K562 (cell line): ENCODE data around the gene RGPD4. TPM values are rescaled to one million over a fixed set of nuclear protein-coding genes. Genes with fewer than 3 reads are reported as not detected.

Experiments
- ATAC-seq: fragments of 200-7000 bp; cut with Tn5 transposase; 3 replicates; pipeline ENCODE4 v1.9.1; 2020; ENCODE audit warnings: moderate library complexity
- BruUV-seq: library from RNA; stranded (reverse); fragments of 400-500 nt; replicated peaks from 2 replicates; lab custom pipeline; 2021; lab: Mats Ljungman, UMichigan
- CTCF ChIA-PET: fragments of 300-600 bp; formaldehyde crosslinking; extraction: SDS; loops from one replicate; lab custom pipeline; 2021; ENCODE audit warnings: low intra/inter-chr PET ratio; lab: Yijun Ruan, JAX
- POLR2A ChIA-PET: fragments of 300-600, 350-650 bp; sonication (Branson Sonifier 250); formaldehyde crosslinking; extraction: SDS; loops from one replicate; lab custom pipeline; 2021; ENCODE audit warnings: antibody characterized with exemption, inconsistent platforms; lab: Yijun Ruan, JAX
- DNase-seq, 4 experiments: peaks; one replicate each; pipeline versions ENCODE4 v3.0.0 to v3.0.0-alpha.2; 2011 to 2018; ENCODE audit warnings: low spot score in 3 of 4, mixed read lengths in 3 of 4; ENCODE audit errors: extremely low read depth in 1 of 4
- FAIRE-seq: peaks from 2 replicates; lab custom pipeline; 2011; peaks lifted over from hg19 to GRCh38; lab: Jason Lieb, UNC
- H2AFZ ChIP-seq: 2 replicates; pipeline ENCODE4 v1.6.0; 2011; ENCODE audit warnings: low read depth, low read length, control low read depth, inconsistent platforms
- H3K27ac ChIP-seq: fragments of 200-600 bp; 3 replicates; pipeline ENCODE4 v1.8.0; 2011; ENCODE audit warnings: low read depth, mild to moderate bottlenecking, control low read depth, inconsistent platforms, low read length, moderate library complexity, mixed read lengths; ENCODE audit errors: extremely low read depth
- H3K27me3 ChIP-seq, 2 experiments: fragments of 300-600 bp in 1 of 2; 2 replicates in 1 of 2; 3 replicates in 1 of 2; pipeline versions ENCODE4 v1.6.0 to v1.8.0; 2011; ENCODE audit warnings: inconsistent platforms in 2 of 2, low read length in 2 of 2, mild to moderate bottlenecking in 1 of 2, mixed read lengths in 1 of 2, moderate library complexity in 1 of 2; ENCODE audit not compliant: control insufficient read depth in 2 of 2, insufficient read depth in 2 of 2
- H3K36me3 ChIP-seq: fragments of 300-600 bp; 3 replicates; pipeline ENCODE4 v1.8.0; 2011; ENCODE audit warnings: mild to moderate bottlenecking, low read length, inconsistent platforms; ENCODE audit not compliant: control insufficient read depth, insufficient read depth
- H3K4me1 ChIP-seq, 2 experiments: fragments of 200-600 bp in 1 of 2; replicated peaks in 1 of 2; 2 replicates in 1 of 2; 3 replicates in 1 of 2; pipeline versions ENCODE4 v1.5.1 to v1.8.0; 2011; ENCODE audit warnings: inconsistent platforms in 2 of 2, low read length in 2 of 2, mild to moderate bottlenecking in 1 of 2, mixed read lengths in 1 of 2, moderate library complexity in 1 of 2; ENCODE audit not compliant: control insufficient read depth in 2 of 2, insufficient read depth in 2 of 2
- H3K4me2 ChIP-seq: 2 replicates; pipeline ENCODE4 v1.6.1; 2011; ENCODE audit warnings: low read length, control low read depth, inconsistent platforms, mixed read lengths; ENCODE audit not compliant: insufficient read depth
- H3K4me3 ChIP-seq: fragments of 200-600 bp; sonication (generic), shearing (Covaris generic); 2 replicates; pipeline ENCODE4 v1.5.1; 2016; ENCODE audit warnings: control low read depth, inconsistent platforms
- H3K79me2 ChIP-seq: fragments of 200-600 bp; 3 replicates; pipeline ENCODE4 v1.8.0; 2011; ENCODE audit warnings: low read length, inconsistent platforms; ENCODE audit not compliant: control insufficient read depth, insufficient read depth
- H3K9ac ChIP-seq, 2 experiments: 2 replicates each; pipeline versions ENCODE4 v1.6.0 to v1.6.1; 2011; ENCODE audit warnings: low read depth in 2 of 2, low read length in 2 of 2, control low read depth in 1 of 2, inconsistent platforms in 1 of 2, mild to moderate bottlenecking in 1 of 2, mixed read lengths in 1 of 2; ENCODE audit not compliant: insufficient read depth in 1 of 2
- H3K9me1 ChIP-seq: one replicate; pipeline ENCODE4 v1.6.0; 2011; ENCODE audit warnings: inconsistent platforms, mild to moderate bottlenecking, low read length, moderate library complexity; ENCODE audit not compliant: control insufficient read depth, insufficient read depth
- H3K9me3 ChIP-seq: replicated peaks from 2 replicates; pipeline ENCODE4 v1.5.1; 2011; ENCODE audit warnings: low read depth, low read length, inconsistent platforms; ENCODE audit not compliant: control insufficient read depth, insufficient read depth
- H4K20me1 ChIP-seq: replicated peaks from 2 replicates; pipeline ENCODE4 v1.6.1; 2011; ENCODE audit warnings: low read length, inconsistent platforms, mixed read lengths; ENCODE audit not compliant: control insufficient read depth, insufficient read depth
- CBFA2T3 ChIP-seq: fragments of 450-650 bp; IDR thresholded peaks from 2 replicates; pipeline ENCODE4 v1.6.1; 2017
- FOXK1 ChIP-seq: sonication (generic); formaldehyde crosslinking; IDR thresholded peaks from 2 replicates; pipeline ENCODE4 v1.8.0; 2022; ENCODE audit warnings: missing genetic modification reagents, mild to moderate bottlenecking, borderline replicate concordance
- GATAD2A ChIP-seq: fragments of 450-650 bp; IDR thresholded peaks from 2 replicates; pipeline ENCODE4 v1.6.1; 2017
- JUN ChIP-seq, 2 experiments: sonication (generic) in 1 of 2; formaldehyde crosslinking in 1 of 2; IDR thresholded peaks; 2 replicates each; pipeline versions ENCODE4 v1.6.1 to v1.8.0; 2012 to 2022; ENCODE audit warnings: borderline replicate concordance in 2 of 2, mild to moderate bottlenecking in 2 of 2, improper control_type of control experiment in 1 of 2, low read depth in 1 of 2, low read length in 1 of 2, missing genetic modification reagents in 1 of 2
- KLF6 ChIP-seq: fragments of 250-450 bp; sonication (Bioruptor Pico); IDR thresholded peaks from 2 replicates; pipeline ENCODE4 v1.4.0; 2020; ENCODE audit warnings: mild to moderate bottlenecking, moderate library complexity, borderline replicate concordance
- MAZ ChIP-seq, 2 experiments: fragments of 450-650 bp in 1 of 2; sonication (generic) in 1 of 2; formaldehyde crosslinking; IDR thresholded peaks in 1 of 2; conservative IDR thresholded peaks in 1 of 2; 2 replicates each; pipeline versions ENCODE4 v1.4.0 to v1.5.0; 2020; ENCODE audit warnings: mild to moderate bottlenecking in 1 of 2, missing genetic modification reagents in 1 of 2
- NCOA1 ChIP-seq: fragments of 450-650 bp; IDR thresholded peaks from 2 replicates; pipeline ENCODE4 v1.6.1; 2016; ENCODE audit warnings: low read depth
- NFE2L1 ChIP-seq: fragments of 450-650 bp; IDR thresholded peaks from 2 replicates; pipeline ENCODE4 v1.6.1; 2016; ENCODE audit warnings: missing genetic modification characterization, low read depth, mild to moderate bottlenecking, missing compliant biosample characterization, moderate library complexity, borderline replicate concordance
- SNIP1 ChIP-seq: fragments of 450-650 bp; IDR thresholded peaks from 2 replicates; pipeline ENCODE4 v1.7.1; 2017; ENCODE audit warnings: low read depth, mild to moderate bottlenecking
- ZNF12 ChIP-seq: sonication (generic); formaldehyde crosslinking; IDR thresholded peaks from 2 replicates; pipeline ENCODE4 v1.4.0; 2020; ENCODE audit warnings: mild to moderate bottlenecking, missing genetic modification reagents
- ZNF121 ChIP-seq: sonication (generic); formaldehyde crosslinking; conservative IDR thresholded peaks from 2 replicates; pipeline ENCODE4 v1.8.0; 2022; ENCODE audit warnings: missing genetic modification reagents
- ZNF197 ChIP-seq: fragments of 200-800 bp; sonication (Bioruptor generic); IDR thresholded peaks from 2 replicates; pipeline ENCODE4 v1.6.1; 2016; ENCODE audit warnings: low read depth, missing genetic modification characterization, missing compliant biosample characterization
- ZSCAN32 ChIP-seq: fragments of 450-650 bp; formaldehyde crosslinking; IDR thresholded peaks from 2 replicates; pipeline ENCODE4 v1.4.0; 2020; ENCODE audit warnings: mild to moderate bottlenecking, moderate library complexity
- WGBS: fragments of 100-300 bp; shearing (Covaris generic); methylation state at CpG from one replicate; pipeline ENCODE4 v1.1.6; 2016; ENCODE audit warnings: low coverage, mixed read lengths; ENCODE audit not compliant: insufficient coverage; ENCODE audit errors: missing lambda C conversion rate; 5-methylcytosine and 5-hydroxymethylcytosine counted together
- in situ Hi-C: fragments of 300-500 bp; cut with MboI; formaldehyde crosslinking; loops from 4 replicates; pipeline ENCODE4 v1.15.0; 2018; ENCODE audit warnings: inconsistent platforms, mixed read lengths
- intact Hi-C: fragments of 100-400 bp; cut with micrococcal nuclease; formaldehyde crosslinking; loops from 2 replicates; pipeline ENCODE4 v1.14.2; 2022
- polyA plus RNA-seq, 8 experiments: library from polyadenylated mRNA; depleted of rRNA in 4 of 8; stranded (reverse) in 5 of 8; unstranded in 3 of 8; fragments of >200 nt; fragmentation: Nextera tagmentation in 2 of 8; fragmentation: Illumina TruSeq in 1 of 8; extraction: Ambion mirVana in 2 of 8; extraction: Trizol in 1 of 8; gene quantifications; 2 replicates each; pipeline versions ENCODE4 v1.2.1 to v1.2.3, GENCODE V29; 2011 to 2014; ENCODE audit warnings: inconsistent platforms in 1 of 8, missing spikeins in 1 of 8
- total RNA-seq, 7 experiments: library from RNA; depleted of rRNA in 6 of 7; stranded (reverse); fragments of >200 nt in 6 of 7; fragmentation: Illumina TruSeq in 2 of 7; extraction: Trizol in 2 of 7; gene quantifications; 2 replicates each; pipeline versions ENCODE4 v1.2.1 to v1.2.3, GENCODE V29; 2011 to 2021; ENCODE audit warnings: low replicate concordance in 1 of 7
- TF ChIP-seq, protein P1 (sequence below): fragments of 150-350 bp; conservative IDR thresholded peaks from 2 replicates; pipeline ENCODE4 v1.6.1; 2014; ENCODE audit warnings: low read length
- TF ChIP-seq, protein P2 (sequence below): fragments of 150-350 bp; IDR thresholded peaks from 2 replicates; pipeline ENCODE4 v1.6.1; 2014; ENCODE audit warnings: low read depth, mild to moderate bottlenecking, low read length, borderline replicate concordance
- TF ChIP-seq, protein P3 (sequence below): fragments of 250-450 bp; sonication (Bioruptor Pico); IDR thresholded peaks from 2 replicates; pipeline ENCODE4 v1.6.1; 2021; ENCODE audit warnings: mild to moderate bottlenecking

RGPD4 gene
- total and polyA plus RNA-seq, 9 of the 15 experiments (the other 6 are each of a cell fraction or from before 2014, with no cell fraction given): 0.04 TPM; not detected in 8

DNA sequence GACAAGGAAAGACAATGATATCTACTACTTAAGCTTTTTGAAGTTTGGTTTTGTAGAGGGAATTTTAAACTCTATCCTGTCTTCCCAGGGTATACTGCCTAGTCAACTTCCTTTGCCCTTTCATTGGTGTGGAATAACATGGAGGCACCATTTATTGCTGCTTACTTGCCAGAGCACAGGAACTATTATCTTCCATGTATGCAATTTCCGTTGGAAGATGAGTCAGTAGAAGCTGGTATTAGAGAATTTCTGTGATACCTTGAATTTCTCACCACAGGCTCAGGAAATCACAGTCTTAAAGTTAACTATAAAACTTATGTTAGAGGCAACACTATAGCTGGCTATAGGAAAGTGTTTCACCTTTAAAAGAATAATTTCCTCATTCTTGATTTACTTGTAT lies 40.9 kb upstream of the RGPD4 start (continued):
- TF ChIP-seq, protein P1, sequence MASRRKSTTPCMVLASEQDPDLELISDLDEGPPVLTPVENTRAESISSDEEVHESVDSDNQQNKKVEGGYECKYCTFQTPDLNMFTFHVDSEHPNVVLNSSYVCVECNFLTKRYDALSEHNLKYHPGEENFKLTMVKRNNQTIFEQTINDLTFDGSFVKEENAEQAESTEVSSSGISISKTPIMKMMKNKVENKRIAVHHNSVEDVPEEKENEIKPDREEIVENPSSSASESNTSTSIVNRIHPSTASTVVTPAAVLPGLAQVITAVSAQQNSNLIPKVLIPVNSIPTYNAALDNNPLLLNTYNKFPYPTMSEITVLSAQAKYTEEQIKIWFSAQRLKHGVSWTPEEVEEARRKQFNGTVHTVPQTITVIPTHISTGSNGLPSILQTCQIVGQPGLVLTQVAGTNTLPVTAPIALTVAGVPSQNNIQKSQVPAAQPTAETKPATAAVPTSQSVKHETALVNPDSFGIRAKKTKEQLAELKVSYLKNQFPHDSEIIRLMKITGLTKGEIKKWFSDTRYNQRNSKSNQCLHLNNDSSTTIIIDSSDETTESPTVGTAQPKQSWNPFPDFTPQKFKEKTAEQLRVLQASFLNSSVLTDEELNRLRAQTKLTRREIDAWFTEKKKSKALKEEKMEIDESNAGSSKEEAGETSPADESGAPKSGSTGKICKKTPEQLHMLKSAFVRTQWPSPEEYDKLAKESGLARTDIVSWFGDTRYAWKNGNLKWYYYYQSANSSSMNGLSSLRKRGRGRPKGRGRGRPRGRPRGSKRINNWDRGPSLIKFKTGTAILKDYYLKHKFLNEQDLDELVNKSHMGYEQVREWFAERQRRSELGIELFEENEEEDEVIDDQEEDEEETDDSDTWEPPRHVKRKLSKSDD: no peak
- TF ChIP-seq CBFA2T3: no peak

DNA sequence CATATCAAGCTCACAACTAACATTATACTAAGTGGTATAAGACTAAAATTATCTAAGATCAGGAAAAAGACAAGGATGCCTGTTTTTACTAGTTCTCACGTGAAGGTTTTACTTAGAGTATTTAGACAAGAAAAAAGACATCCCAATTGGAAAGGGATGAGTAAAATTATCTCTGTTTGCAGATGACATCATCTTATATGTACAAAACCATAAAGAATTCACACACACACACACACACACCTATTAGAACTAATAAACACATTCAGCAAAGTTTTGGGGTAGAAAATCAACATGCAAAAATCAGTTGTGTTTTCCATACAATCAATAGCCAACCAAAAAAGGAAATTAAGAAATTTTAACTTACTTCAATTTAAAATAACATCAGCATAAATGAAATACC lies 35.9 kb upstream of the RGPD4 start:
- Histone ChIP-seq H4K20me1 (no peaks in the 10 kb centered on the region), H3K27me3 (no peaks in the 10 kb centered on the region), H3K27ac (no peak overlapping the region), H3K36me3 (no peaks in the 10 kb centered on the region), H3K9me3 (no peaks in the 10 kb centered on the region), H3K9me1 (no peaks in the 10 kb centered on the region), H3K4me3 (no peak overlapping the region), H2AFZ (no peak overlapping the region), H3K4me1 (no peaks in the 10 kb centered on the region), H3K9ac (no peak overlapping the region), H3K4me2 (no peak overlapping the region), H3K79me2 (no peaks in the 10 kb centered on the region)
- ChIA-PET CTCF (no interaction called here), POLR2A (no interaction called here)
- in situ Hi-C loops (no loop called here), intact Hi-C loops (no loop called here)
- FAIRE-seq (no peak), ATAC-seq (no peak), DNase-seq (no peak)
- BruUV-seq: no TSS peak
- WGBS: 0% methylated on average over 1 of the region's 1 CpG
- TF ChIP-seq MAZ (CRISPR knock-in tag; conservative IDR thresholded peaks at IDR 0.05 in 1 of 2, IDR thresholded peaks at IDR 0.05 in 1 of 2) (no peak), ZNF121 (CRISPR knock-in tag) (no peak), ZNF12 (CRISPR knock-in tag) (no peak), SNIP1 (no peak), ZSCAN32 (no peak), ZNF197 (no peak), NFE2L1 (tag) (no peak), FOXK1 (CRISPR knock-in tag) (no peak), NCOA1 (no peak), KLF6 (CRISPR knock-in tag) (no peak), GATAD2A (no peak), JUN (IDR thresholded peaks at IDR 0.05; ENCODE audit: borderline replicate concordance, low read depth, low read length) (no peak), JUN (CRISPR knock-in tag; IDR thresholded peaks at IDR 0.05; ENCODE audit: borderline replicate concordance) (no peak)
- TF ChIP-seq, protein P2, sequence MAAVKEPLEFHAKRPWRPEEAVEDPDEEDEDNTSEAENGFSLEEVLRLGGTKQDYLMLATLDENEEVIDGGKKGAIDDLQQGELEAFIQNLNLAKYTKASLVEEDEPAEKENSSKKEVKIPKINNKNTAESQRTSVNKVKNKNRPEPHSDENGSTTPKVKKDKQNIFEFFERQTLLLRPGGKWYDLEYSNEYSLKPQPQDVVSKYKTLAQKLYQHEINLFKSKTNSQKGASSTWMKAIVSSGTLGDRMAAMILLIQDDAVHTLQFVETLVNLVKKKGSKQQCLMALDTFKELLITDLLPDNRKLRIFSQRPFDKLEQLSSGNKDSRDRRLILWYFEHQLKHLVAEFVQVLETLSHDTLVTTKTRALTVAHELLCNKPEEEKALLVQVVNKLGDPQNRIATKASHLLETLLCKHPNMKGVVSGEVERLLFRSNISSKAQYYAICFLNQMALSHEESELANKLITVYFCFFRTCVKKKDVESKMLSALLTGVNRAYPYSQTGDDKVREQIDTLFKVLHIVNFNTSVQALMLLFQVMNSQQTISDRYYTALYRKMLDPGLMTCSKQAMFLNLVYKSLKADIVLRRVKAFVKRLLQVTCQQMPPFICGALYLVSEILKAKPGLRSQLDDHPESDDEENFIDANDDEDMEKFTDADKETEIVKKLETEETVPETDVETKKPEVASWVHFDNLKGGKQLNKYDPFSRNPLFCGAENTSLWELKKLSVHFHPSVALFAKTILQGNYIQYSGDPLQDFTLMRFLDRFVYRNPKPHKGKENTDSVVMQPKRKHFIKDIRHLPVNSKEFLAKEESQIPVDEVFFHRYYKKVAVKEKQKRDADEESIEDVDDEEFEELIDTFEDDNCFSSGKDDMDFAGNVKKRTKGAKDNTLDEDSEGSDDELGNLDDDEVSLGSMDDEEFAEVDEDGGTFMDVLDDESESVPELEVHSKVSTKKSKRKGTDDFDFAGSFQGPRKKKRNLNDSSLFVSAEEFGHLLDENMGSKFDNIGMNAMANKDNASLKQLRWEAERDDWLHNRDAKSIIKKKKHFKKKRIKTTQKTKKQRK: no peak
- TF ChIP-seq, protein P3, sequence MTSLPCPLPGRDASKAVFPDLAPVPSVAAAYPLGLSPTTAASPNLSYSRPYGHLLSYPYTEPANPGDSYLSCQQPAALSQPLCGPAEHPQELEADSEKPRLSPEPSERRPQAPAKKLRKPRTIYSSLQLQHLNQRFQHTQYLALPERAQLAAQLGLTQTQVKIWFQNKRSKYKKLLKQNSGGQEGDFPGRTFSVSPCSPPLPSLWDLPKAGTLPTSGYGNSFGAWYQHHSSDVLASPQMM (CRISPR knock-in tag): no peak
